RKO (cell line): ENCODE results near the gene MRPL43.

Experiments used
- DNase-seq: peaks from one replicate; pipeline ENCODE4 v3.0.0-alpha.2; 2016; ENCODE audit warnings: low spot score

The MRPL43 gene

GRCh38 chr10:100966887-100967286 is 20.4 kb downstream of the MRPL43 start:
- DNase-seq: no peak

- no peak for DNase-seq
Observed at GRCh38 chr10:100965820-100966219, 21.5 kb downstream of the MRPL43 start.

- DNase-seq: no peak
Observed at GRCh38 chr10:100963826-100964225, 23.5 kb downstream of the MRPL43 start.

DNA sequence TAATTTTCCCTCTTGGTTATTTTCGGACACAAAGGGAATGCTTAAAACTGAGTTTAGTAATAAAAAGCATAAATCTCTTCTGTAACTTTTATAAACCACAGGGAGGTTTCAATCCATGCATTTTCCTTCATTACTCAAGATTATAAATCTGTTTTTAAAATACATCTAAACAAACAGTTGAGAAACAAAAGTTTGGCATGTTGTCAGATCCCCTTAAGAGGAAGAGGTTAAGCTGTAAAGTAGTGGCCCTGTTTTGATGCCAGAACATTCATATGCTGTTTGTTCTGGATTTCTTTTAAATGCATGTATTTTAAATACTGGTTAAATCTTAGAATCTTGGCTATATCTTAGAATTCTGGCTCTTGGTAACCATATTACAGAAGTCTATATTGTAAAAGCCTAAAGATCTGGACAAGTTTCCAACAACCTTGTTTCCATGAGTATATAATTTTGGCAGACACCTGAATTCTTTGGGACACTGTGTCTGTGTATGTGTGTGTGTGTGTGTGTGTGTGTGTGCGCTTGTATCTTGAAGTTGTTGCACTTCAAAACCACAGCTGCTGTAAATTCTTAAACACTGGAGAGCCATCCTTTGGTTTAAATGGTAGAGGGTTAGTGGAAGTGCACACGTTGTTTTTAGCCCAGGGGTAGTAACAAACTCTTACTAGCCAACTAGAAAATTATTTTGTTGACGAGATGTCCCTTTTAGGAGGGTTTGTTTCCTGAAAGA is 24.8 kb downstream of the MRPL43 start:
- DNase-seq: no peak

- no peak for DNase-seq
Observed at GRCh38 chr10:100960251-100960650, 27.0 kb downstream of the MRPL43 start.

- DNase-seq: no peak
Observed at GRCh38 chr10:100948916-100949315, 38.4 kb downstream of the MRPL43 start.

- no peak for DNase-seq
Observed at GRCh38 chr10:100945754-100946153, 41.5 kb downstream of the MRPL43 start.

- DNase-seq: no peak
Observed at GRCh38 chr10:100943508-100943907, 43.8 kb downstream of the MRPL43 start.

DNA sequence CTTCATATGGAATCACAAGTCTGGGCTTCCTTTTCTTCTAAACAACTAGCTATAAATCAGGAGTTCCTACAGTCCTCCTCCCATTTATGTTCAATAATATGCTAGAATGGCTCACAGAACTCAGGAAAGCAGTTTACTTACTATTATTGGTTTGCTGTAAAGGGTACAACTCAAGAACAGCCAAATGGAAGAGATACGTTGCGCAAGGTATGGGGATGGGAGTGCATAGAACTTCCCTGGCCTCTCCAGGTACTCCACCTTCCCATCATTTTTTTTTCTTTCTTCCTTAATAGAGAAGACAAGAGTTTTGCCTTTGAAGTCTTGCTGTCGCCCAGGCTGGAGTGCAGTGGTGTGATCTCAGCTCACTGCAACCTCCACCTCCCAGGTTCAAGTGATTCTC is 45.1 kb downstream of the MRPL43 start:
- no peak for DNase-seq

DNA sequence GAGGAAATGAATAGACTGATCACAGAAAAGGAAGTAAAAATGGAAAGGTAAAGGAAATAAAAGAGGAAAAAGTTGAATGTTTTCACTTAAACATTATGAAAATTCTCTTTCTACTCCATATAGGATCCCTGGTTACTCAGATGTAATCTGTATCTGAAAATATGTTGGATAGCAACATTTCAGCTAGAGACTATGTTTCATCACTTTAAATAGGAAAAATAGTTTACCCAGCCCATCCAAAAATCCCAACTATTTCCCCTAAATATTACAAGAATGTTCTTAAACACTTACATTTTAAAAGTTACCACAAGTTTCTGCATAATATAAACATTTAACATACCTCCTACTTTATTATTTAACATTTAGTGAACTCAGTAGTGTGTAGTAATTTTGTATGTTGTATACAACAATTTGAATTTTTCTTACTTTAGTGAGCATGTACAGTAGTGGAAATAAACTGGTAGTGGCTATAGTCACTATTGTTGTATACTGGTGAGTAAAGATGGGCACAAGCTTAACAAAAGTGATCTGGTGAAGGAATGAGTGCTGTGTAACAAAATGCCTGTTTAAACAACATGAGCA is 47.4 kb downstream of the MRPL43 start:
- no peak for DNase-seq
